ENCODE results near the gene SAMHD1.
A peak's percentile ranks its signal among the peaks of the same experiment; 100 is the strongest.

SAMHD1 gene

GRCh38 chr20:36849333-36850065 is 102.0 kb downstream of the SAMHD1 start:
- no peaks in the 10 kb centered on the region for H3K27me3 ChIP-seq (replicated peaks)
- in situ Hi-C loops (cut with HindIII; ENCODE audit: low pct_ligation_motif_present, low sequenced_read_pairs), result no loop called here
- H3K36me3 ChIP-seq (replicated peaks), result no peaks in the 10 kb centered on the region
- H3K27ac ChIP-seq, result peak overlapping the region; percentile 50
- no peak for TF ChIP-seq CTCF (IDR thresholded peaks at IDR 0.05; ENCODE audit: low read depth, low read length, missing control alignments)
- no peak overlapping the region for H3K4me3 ChIP-seq (ENCODE audit: low read depth, low read length)
- DNase-seq, result no peak

DNA sequence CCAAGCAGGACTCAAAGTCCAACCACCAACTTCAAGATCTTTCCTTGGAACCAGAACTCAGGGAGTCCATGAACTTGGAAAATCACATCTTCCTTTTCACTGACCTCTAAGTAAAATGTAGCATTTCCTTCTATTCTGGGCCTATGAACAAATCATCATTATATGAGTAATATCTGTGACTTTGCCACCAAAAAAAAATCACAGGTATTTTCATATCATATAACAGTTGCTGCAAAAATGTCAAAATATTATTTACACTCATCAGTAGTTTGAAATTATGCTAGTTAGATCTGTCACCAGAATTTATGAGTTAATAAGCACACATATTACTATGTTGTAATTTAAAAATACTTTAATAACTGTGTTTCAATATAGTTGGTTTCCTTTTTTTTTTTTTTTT is 102.8 kb downstream of the SAMHD1 start:
- no peaks in the 10 kb centered on the region for H3K27me3 ChIP-seq (replicated peaks)
- in situ Hi-C loops (cut with HindIII; ENCODE audit: low pct_ligation_motif_present, low sequenced_read_pairs), result no loop called here
- no peaks in the 10 kb centered on the region for H3K36me3 ChIP-seq (replicated peaks)
- no peak for TF ChIP-seq CTCF (IDR thresholded peaks at IDR 0.05; ENCODE audit: low read depth, low read length, missing control alignments)
- DNase-seq, result no peak
- H3K4me3 ChIP-seq (ENCODE audit: low read depth, low read length), result no peak overlapping the region
- peak overlapping the region; percentile 80 for H3K27ac ChIP-seq

DNA sequence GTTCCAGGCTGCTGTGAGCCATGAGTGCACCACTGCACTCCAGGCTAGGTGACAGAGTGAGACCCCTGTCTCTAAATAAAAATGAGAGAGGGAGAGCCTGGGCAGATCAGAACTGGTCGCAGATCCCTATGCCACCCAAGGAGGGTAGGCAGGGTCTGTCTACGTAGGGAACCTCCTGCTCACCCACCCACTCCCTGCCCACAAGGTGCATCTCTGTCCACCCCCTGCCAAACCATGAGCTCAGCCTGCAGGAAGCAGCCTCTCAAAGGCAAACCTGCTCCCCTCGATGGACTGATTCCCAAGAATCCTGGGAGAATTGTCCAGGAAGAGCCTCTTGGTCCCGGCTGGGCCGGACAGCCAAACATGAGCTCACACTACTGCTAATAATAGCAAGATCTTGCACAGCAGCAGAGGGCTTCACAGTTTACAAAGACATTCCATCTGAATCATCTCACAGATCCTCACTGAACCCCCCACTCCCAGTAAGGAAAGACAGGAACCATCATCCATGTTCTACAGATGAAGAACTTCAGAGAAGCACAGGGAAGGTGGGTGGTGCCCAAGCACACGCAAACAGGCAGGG is 103.3 kb downstream of the SAMHD1 start:
- in situ Hi-C loops (cut with HindIII; ENCODE audit: low pct_ligation_motif_present, low sequenced_read_pairs), result no loop called here
- H3K4me3 ChIP-seq (ENCODE audit: low read depth, low read length), result no peak overlapping the region

DNA sequence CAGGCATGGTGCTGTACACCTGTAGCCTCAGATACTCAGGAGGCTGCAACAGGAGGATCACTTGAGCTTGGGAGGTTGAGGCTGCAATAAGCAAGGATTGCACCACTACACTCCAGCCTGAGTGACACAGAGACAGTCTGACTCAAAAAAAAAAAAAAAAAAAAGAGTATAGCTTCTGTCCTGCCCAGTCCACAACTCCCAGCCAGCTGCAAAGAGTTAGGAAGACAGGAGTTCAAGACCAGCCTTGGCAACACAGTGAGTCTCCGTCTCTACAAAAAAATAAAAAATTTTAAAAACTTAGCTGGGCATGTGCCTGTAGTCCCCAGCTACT is 103.8 kb downstream of the SAMHD1 start:
- Histone ChIP-seq H3K27me3 (replicated peaks) (no peaks in the 10 kb centered on the region), H3K36me3 (replicated peaks) (no peaks in the 10 kb centered on the region), H3K4me3 (ENCODE audit: low read depth, low read length) (no peak overlapping the region), H3K27ac (peak overlapping the region; percentile 80)
- no peak for DNase-seq
- in situ Hi-C loops (cut with HindIII; ENCODE audit: low pct_ligation_motif_present, low sequenced_read_pairs), result no loop called here
- TF ChIP-seq CTCF (IDR thresholded peaks at IDR 0.05; ENCODE audit: low read depth, low read length, missing control alignments), result no peak

More for the DNA sequence above, 103.3 kb downstream of the SAMHD1 start:
- H3K27ac ChIP-seq, result peak overlapping the region; percentile 80
- peak; percentile 91 for DNase-seq
- H3K27me3 ChIP-seq (replicated peaks), result no peaks in the 10 kb centered on the region
- no peak for TF ChIP-seq CTCF (IDR thresholded peaks at IDR 0.05; ENCODE audit: low read depth, low read length, missing control alignments)
- no peaks in the 10 kb centered on the region for H3K36me3 ChIP-seq (replicated peaks)

- in situ Hi-C loops (cut with HindIII; ENCODE audit: low pct_ligation_motif_present, low sequenced_read_pairs), result no loop called here
- no peaks in the 10 kb centered on the region for H3K36me3 ChIP-seq (replicated peaks)
- TF ChIP-seq CTCF (IDR thresholded peaks at IDR 0.05; ENCODE audit: low read depth, low read length, missing control alignments), result no peak
- H3K27me3 ChIP-seq (replicated peaks), result no peaks in the 10 kb centered on the region
- peak overlapping the region; percentile 80 for H3K27ac ChIP-seq
- H3K4me3 ChIP-seq (ENCODE audit: low read depth, low read length), result no peak overlapping the region
- DNase-seq, result peak; percentile 83
Observed at GRCh38 chr20:36847009-36847709, 104.3 kb downstream of the SAMHD1 start.

Measured in brain microvascular endothelial cell (primary cell).